Measurements from ENCODE around the gene NCKAP5L.

NCKAP5L gene

DNA sequence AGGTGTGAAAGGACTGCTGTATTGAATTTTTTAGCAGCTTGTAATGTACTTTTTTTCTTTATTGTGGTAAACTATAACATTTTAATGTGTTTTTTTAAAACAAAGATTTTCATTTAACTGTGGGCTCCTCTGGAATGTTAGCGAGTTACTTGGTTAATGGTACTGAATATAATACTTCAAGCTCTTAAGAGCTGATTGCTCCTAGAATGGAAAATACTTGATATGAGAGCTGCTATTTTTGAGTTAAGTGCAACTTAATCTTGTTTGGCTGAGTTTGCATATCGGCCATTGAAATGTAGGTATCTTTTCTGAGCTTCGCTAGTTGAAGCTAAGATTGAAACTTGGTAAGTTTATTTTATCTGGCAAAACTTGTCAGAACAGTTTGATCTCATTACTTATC lies 79.4 kb downstream of the NCKAP5L start:
- Histone ChIP-seq H3K9ac (ENCODE audit: low read length) (no peak overlapping the region), H3K27me3 (ENCODE audit: control insufficient read depth, insufficient read depth, low read length) (no peaks in the 10 kb centered on the region), H3K4me1 (ENCODE audit: control insufficient read depth, insufficient read depth, low read length) (peaks cover 21% of the 10 kb centered on the region), H3K9me3 (ENCODE audit: control insufficient read depth, insufficient read depth, low read depth, low read length) (no peaks in the 10 kb centered on the region), H3K36me3 (ENCODE audit: control insufficient read depth, insufficient read depth, low read length) (peaks cover 36% of the 10 kb centered on the region), H3K27ac (ENCODE audit: low read depth, low read length) (no peak overlapping the region), H3K4me3 (ENCODE audit: low read depth, low read length) (no peak overlapping the region)

GRCh38 chr12:49748306-49748705 lies 79.9 kb downstream of the NCKAP5L start:
- no peak overlapping the region for H3K9ac ChIP-seq (ENCODE audit: low read length)
- no peak overlapping the region for H3K4me3 ChIP-seq (ENCODE audit: low read depth, low read length)
- no peak overlapping the region for H3K27ac ChIP-seq (ENCODE audit: low read depth, low read length)
- H3K4me1 ChIP-seq (ENCODE audit: control insufficient read depth, insufficient read depth, low read length), result peaks cover 21% of the 10 kb centered on the region
- H3K9me3 ChIP-seq (ENCODE audit: control insufficient read depth, insufficient read depth, low read depth, low read length), result no peaks in the 10 kb centered on the region
- no peaks in the 10 kb centered on the region for H3K27me3 ChIP-seq (ENCODE audit: control insufficient read depth, insufficient read depth, low read length)
- peaks cover 31% of the 10 kb centered on the region for H3K36me3 ChIP-seq (ENCODE audit: control insufficient read depth, insufficient read depth, low read length)

DNA sequence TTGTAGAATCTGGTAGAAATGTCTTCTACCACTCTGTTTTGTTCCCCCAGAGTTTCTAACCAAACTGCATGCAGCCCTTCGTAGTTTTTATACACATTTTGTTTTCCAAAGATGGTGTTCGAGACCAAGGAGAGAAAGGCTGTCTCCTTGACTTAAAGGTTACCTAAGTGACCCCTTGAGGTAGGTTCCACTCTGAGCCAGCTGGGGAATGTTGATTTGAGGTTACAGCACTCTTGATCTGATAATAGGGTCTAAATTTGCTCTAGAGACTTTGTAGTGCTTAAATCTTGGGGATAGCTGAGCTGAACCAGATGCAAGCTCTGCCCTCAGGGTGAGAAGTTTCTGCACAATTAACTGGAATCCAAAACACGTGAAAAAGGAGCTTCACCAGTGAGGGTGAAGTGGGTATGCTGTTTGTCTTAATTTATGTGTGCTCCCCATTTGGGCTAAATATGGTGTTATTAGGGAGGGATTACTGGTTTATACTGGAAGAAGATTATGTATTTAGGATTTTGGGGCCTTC lies 83.8 kb downstream of the NCKAP5L start:
- Histone ChIP-seq H3K9ac (ENCODE audit: low read length) (no peak overlapping the region), H3K9me3 (ENCODE audit: control insufficient read depth, insufficient read depth, low read depth, low read length) (no peaks in the 10 kb centered on the region), H3K36me3 (ENCODE audit: control insufficient read depth, insufficient read depth, low read length) (peaks cover 17% of the 10 kb centered on the region), H3K27me3 (ENCODE audit: control insufficient read depth, insufficient read depth, low read length) (no peaks in the 10 kb centered on the region), H3K27ac (ENCODE audit: low read depth, low read length) (no peak overlapping the region), H3K4me1 (ENCODE audit: control insufficient read depth, insufficient read depth, low read length) (peaks cover 9% of the 10 kb centered on the region), H3K4me3 (ENCODE audit: low read depth, low read length) (no peak overlapping the region)

GRCh38 chr12:49741882-49742620 lies 86.2 kb downstream of the NCKAP5L start:
- Histone ChIP-seq H3K27me3 (ENCODE audit: control insufficient read depth, insufficient read depth, low read length) (no peaks in the 10 kb centered on the region), H3K27ac (ENCODE audit: low read depth, low read length) (peak overlapping the region; percentile 38; the same call in 1 of the 2 replicates), H3K4me1 (ENCODE audit: control insufficient read depth, insufficient read depth, low read length) (no peaks in the 10 kb centered on the region; the same call in 1 of the 2 replicates), H3K36me3 (ENCODE audit: control insufficient read depth, insufficient read depth, low read length) (peaks cover 11% of the 10 kb centered on the region), H3K9ac (ENCODE audit: low read length) (peak overlapping the region; percentile 84), H3K4me3 (ENCODE audit: low read depth, low read length) (peak overlapping the region; percentile 77), H3K9me3 (ENCODE audit: control insufficient read depth, insufficient read depth, low read depth, low read length) (no peaks in the 10 kb centered on the region)

All from HUES6 (cell line).